Measurements from ENCODE around the gene KRT2. TPM values are rescaled to one million over a fixed set of nuclear protein-coding genes. Genes with fewer than 3 reads are reported as not detected.

The KRT2 gene
- total RNA-seq, 2 donors from 2014 or later: not detected

GRCh38 chr12:52675301-52675701 lies 23.3 kb upstream of the KRT2 start:
- no peaks in the 10 kb centered on the region for H3K36me3 ChIP-seq (replicated peaks in 1 of 2; ENCODE audit: insufficient read depth in 1 of 2, low read depth in 2 of 2)
- DNase-seq (no peak), ATAC-seq (no peak)
- no peaks in the 10 kb centered on the region for H3K4me1 ChIP-seq
- TF ChIP-seq CTCF (IDR thresholded peaks at IDR 0.05) (no peak), POLR2A (IDR thresholded peaks at IDR 0.05) (no peak)
- no peak overlapping the region for H3K27ac ChIP-seq
- H3K4me3 ChIP-seq: no peak overlapping the region
- no peaks in the 10 kb centered on the region for H3K9me3 ChIP-seq
- intact Hi-C loops (cut with DNase I): no loop called here
- WGBS, 2 donors: 82 to 88% methylated on average over 12 to 28 of the region's 28 CpGs
- no peaks in the 10 kb centered on the region for H3K27me3 ChIP-seq

GRCh38 chr12:52674433-52674775 lies 22.4 kb upstream of the KRT2 start:
- TF ChIP-seq POLR2A (IDR thresholded peaks at IDR 0.05) (no peak), CTCF (IDR thresholded peaks at IDR 0.05) (no peak)
- H3K9me3 ChIP-seq: no peaks in the 10 kb centered on the region
- no peaks in the 10 kb centered on the region for H3K4me1 ChIP-seq
- intact Hi-C loops (cut with DNase I): no loop called here
- no peaks in the 10 kb centered on the region for H3K36me3 ChIP-seq (replicated peaks in 1 of 2; ENCODE audit: insufficient read depth in 1 of 2, low read depth in 2 of 2)
- no peaks in the 10 kb centered on the region for H3K27me3 ChIP-seq
- ATAC-seq (no peak), DNase-seq (no peak)
- no peak overlapping the region for H3K27ac ChIP-seq
- no peak overlapping the region for H3K4me3 ChIP-seq
- 81 to 91% methylated on average over 4 of the region's 4 CpGs for WGBS, 2 donors

- intact Hi-C loops (cut with DNase I): no loop called here
- 45 to 48% methylated on average over 3 of the region's 3 CpGs for WGBS, 2 donors
- ATAC-seq: no peak
- TF ChIP-seq CTCF (IDR thresholded peaks at IDR 0.05): no peak
- TF ChIP-seq POLR2A (IDR thresholded peaks at IDR 0.05): no peak
- Histone ChIP-seq H3K36me3 (replicated peaks in 1 of 2; ENCODE audit: insufficient read depth in 1 of 2, low read depth in 2 of 2) (no peaks in the 10 kb centered on the region), H3K4me1 (no peaks in the 10 kb centered on the region), H3K27ac (no peak overlapping the region), H3K4me3 (no peak overlapping the region), H3K9me3 (no peaks in the 10 kb centered on the region), H3K27me3 (no peaks in the 10 kb centered on the region)
- no peak for DNase-seq
Measured at GRCh38 chr12:52673713-52674432, 21.9 kb upstream of the KRT2 start.

GRCh38 chr12:52673217-52673616 lies 21.2 kb upstream of the KRT2 start:
- H3K4me1 ChIP-seq: no peaks in the 10 kb centered on the region
- intact Hi-C loops (cut with DNase I): no loop called here
- H3K27ac ChIP-seq: no peak overlapping the region
- no peak overlapping the region for H3K4me3 ChIP-seq
- WGBS, 2 donors: 39 to 43% methylated on average over 5 of the region's 5 CpGs
- no peaks in the 10 kb centered on the region for H3K9me3 ChIP-seq
- no peaks in the 10 kb centered on the region for H3K36me3 ChIP-seq (replicated peaks in 1 of 2; ENCODE audit: insufficient read depth in 1 of 2, low read depth in 2 of 2)
- ATAC-seq: no peak
- no peaks in the 10 kb centered on the region for H3K27me3 ChIP-seq
- DNase-seq: no peak
- TF ChIP-seq CTCF (IDR thresholded peaks at IDR 0.05): no peak
- no peak for TF ChIP-seq POLR2A (IDR thresholded peaks at IDR 0.05)

- intact Hi-C loops (cut with DNase I): no loop called here
- Histone ChIP-seq H3K27ac (no peak overlapping the region), H3K36me3 (replicated peaks in 1 of 2; ENCODE audit: insufficient read depth in 1 of 2, low read depth in 2 of 2) (no peaks in the 10 kb centered on the region), H3K27me3 (no peaks in the 10 kb centered on the region), H3K4me1 (no peaks in the 10 kb centered on the region), H3K9me3 (no peaks in the 10 kb centered on the region), H3K4me3 (no peak overlapping the region)
- DNase-seq (no peak), ATAC-seq (no peak)
- 30 to 60% methylated on average over 2 of the region's 2 CpGs for WGBS, 2 donors
- TF ChIP-seq POLR2A (IDR thresholded peaks at IDR 0.05): no peak
- TF ChIP-seq CTCF (IDR thresholded peaks at IDR 0.05): no peak
Measured at GRCh38 chr12:52672321-52672933, 20.4 kb upstream of the KRT2 start.

All from body of pancreas (tissue), 4 donors.